ENCODE data around the gene JAKMIP3.

The JAKMIP3 gene

GRCh38 chr10:132043861-132044695 lies 21.7 kb upstream of the JAKMIP3 start:
- no peak for DNase-seq (ENCODE audit: low spot score)

GRCh38 chr10:132044803-132045202 lies 20.9 kb upstream of the JAKMIP3 start:
- DNase-seq (ENCODE audit: low spot score) = no peak

- no peak for DNase-seq (ENCODE audit: low spot score)
Observed at GRCh38 chr10:132045324-132045723, 20.4 kb upstream of the JAKMIP3 start.

- DNase-seq (ENCODE audit: low spot score) = no peak
Observed at GRCh38 chr10:132047575-132048293, 18.0 kb upstream of the JAKMIP3 start.

GRCh38 chr10:132048294-132048667 lies 17.5 kb upstream of the JAKMIP3 start:
- DNase-seq (ENCODE audit: low spot score) = no peak

- DNase-seq (ENCODE audit: low spot score) = no peak
Observed at GRCh38 chr10:132050191-132050590, 15.6 kb upstream of the JAKMIP3 start.

- no peak for DNase-seq (ENCODE audit: low spot score)
Observed at GRCh38 chr10:132052124-132052523, 13.6 kb upstream of the JAKMIP3 start.

- no peak for DNase-seq (ENCODE audit: low spot score)
Observed at GRCh38 chr10:132054564-132054963, 11.2 kb upstream of the JAKMIP3 start.

- DNase-seq (ENCODE audit: low spot score) = no peak
Observed at GRCh38 chr10:132055616-132056015, 10.1 kb upstream of the JAKMIP3 start.

GRCh38 chr10:132056663-132057062 lies 9.1 kb upstream of the JAKMIP3 start:
- DNase-seq (ENCODE audit: low spot score) = no peak

- DNase-seq (ENCODE audit: low spot score) = no peak
Observed at GRCh38 chr10:132057191-132057681, 8.5 kb upstream of the JAKMIP3 start.

- no peak for DNase-seq (ENCODE audit: low spot score)
Observed at GRCh38 chr10:132058111-132058745, 7.5 kb upstream of the JAKMIP3 start.

GRCh38 chr10:132058793-132059759 lies 6.7 kb upstream of the JAKMIP3 start:
- DNase-seq (ENCODE audit: low spot score) = no peak

- DNase-seq (ENCODE audit: low spot score) = no peak
Observed at GRCh38 chr10:132059760-132060508, 5.8 kb upstream of the JAKMIP3 start.

- no peak for DNase-seq (ENCODE audit: low spot score)
Observed at GRCh38 chr10:132061030-132061429, 4.7 kb upstream of the JAKMIP3 start.

- DNase-seq (ENCODE audit: low spot score) = no peak
Observed at GRCh38 chr10:132061465-132061864, 4.3 kb upstream of the JAKMIP3 start.

GRCh38 chr10:132062116-132062515 lies 3.6 kb upstream of the JAKMIP3 start:
- DNase-seq (ENCODE audit: low spot score) = no peak

GRCh38 chr10:132062641-132063390 lies 2.9 kb upstream of the JAKMIP3 start:
- no peak for DNase-seq (ENCODE audit: low spot score)

GRCh38 chr10:132063432-132063831 lies 2.3 kb upstream of the JAKMIP3 start:
- DNase-seq (ENCODE audit: low spot score) = no peak
